Gastrocnemius medialis (tissue), 4 donors: ENCODE results near the gene THSD4.

Experiments
- POLR2A ChIP-seq, 2 donors: fragments of 450-650 bp; IDR thresholded peaks; one replicate each; pipeline ENCODE4 v1.6.1; 2017; ENCODE audit warnings: antibody characterized with exemption in 2 of 2, mild to moderate bottlenecking in 2 of 2, moderate library complexity in 2 of 2
- TF ChIP-seq, protein P1 (sequence below), 5 experiments: fragments of 450-650 bp in 3 of 5; fragments of 200-600 bp in 2 of 5; sonication (generic) in 2 of 5; IDR thresholded peaks in 4 of 5; conservative IDR thresholded peaks in 1 of 5; 1 replicate in 4 of 5; 2 replicates in 1 of 5; pipeline ENCODE4 v1.5.1; 2016 to 2019; ENCODE audit warnings: antibody characterized with exemption in 5 of 5, mild to moderate bottlenecking in 3 of 5, moderate library complexity in 3 of 5

DNA sequence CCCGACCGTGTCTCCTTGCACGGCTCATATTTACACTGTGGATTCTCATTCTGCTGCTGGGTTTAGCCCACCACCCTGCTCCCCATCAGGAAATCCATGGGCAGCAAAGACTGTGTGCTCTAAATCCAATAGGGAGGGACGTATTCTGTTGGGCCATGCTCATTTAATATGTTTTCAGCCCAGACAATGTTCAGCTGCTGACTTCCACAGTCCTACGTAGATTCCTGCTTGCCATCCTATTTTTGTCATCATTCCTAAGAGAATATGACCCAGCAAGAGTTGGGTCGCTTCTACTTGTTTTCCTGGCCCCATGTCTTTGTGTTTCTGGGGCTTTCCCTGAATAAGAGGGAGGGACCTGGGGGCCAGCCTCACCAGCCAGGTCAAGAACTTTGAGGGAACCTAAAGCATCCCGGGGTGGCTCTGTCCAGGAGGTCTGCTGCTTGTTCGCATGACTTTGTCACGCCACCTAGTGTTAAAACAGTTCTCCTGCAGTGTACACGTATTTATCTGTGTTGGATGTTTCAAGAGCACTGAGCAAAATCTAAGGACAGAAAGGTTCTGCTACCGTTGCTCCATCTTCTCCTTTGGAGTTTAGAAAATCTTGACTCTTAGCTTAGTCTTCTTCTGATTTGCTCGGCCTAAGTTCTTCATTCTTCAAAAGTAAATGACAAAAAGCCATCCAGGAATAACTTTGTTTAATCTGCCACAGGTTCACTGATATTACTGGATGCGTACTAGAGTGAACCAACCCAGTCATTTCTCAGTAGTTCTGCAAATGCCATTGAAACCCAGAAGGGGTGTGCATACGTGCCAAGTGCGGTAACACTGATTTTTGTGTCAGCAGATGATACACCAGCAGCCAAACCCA lies 615.2 kb downstream of the THSD4 start:
- TF ChIP-seq, protein P1, sequence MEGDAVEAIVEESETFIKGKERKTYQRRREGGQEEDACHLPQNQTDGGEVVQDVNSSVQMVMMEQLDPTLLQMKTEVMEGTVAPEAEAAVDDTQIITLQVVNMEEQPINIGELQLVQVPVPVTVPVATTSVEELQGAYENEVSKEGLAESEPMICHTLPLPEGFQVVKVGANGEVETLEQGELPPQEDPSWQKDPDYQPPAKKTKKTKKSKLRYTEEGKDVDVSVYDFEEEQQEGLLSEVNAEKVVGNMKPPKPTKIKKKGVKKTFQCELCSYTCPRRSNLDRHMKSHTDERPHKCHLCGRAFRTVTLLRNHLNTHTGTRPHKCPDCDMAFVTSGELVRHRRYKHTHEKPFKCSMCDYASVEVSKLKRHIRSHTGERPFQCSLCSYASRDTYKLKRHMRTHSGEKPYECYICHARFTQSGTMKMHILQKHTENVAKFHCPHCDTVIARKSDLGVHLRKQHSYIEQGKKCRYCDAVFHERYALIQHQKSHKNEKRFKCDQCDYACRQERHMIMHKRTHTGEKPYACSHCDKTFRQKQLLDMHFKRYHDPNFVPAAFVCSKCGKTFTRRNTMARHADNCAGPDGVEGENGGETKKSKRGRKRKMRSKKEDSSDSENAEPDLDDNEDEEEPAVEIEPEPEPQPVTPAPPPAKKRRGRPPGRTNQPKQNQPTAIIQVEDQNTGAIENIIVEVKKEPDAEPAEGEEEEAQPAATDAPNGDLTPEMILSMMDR (IDR thresholded peaks at IDR 0.05 in 4 of 5, conservative IDR thresholded peaks at IDR 0.05 in 1 of 5): peak; percentile 51 to 85 (median 73)
- no peak for TF ChIP-seq POLR2A (IDR thresholded peaks at IDR 0.05)
